Hematopoietic multipotent progenitor cell treated with erythropoietin and hydrocortisone succinate and interleukin-3 and kit ligand, for 17 days (in vitro differentiated cells): ENCODE results near the gene NUBPL.

ENCODE experiments used
- DNase-seq: peaks from one replicate; pipeline ENCODE4 v3.0.0-alpha.2; 2015; ENCODE audit warnings: low spot score

NUBPL gene

GRCh38 chr14:31561155-31561846, at the start of gene NUBPL:
Gene NUBPL, plus strand, starts transcription at chr14:31561404. Its CDS starts 36 bp downstream, at chr14:31561440.
- DNase-seq = peak; percentile 98

- no peak for DNase-seq
Observed at GRCh38 chr14:31527087-31527486, 34.1 kb upstream of the NUBPL start.

GRCh38 chr14:31527546-31527945, 33.7 kb upstream of the NUBPL start:
- DNase-seq = no peak

GRCh38 chr14:31529053-31529452, 32.2 kb upstream of the NUBPL start:
- no peak for DNase-seq

- no peak for DNase-seq
Observed at GRCh38 chr14:31530136-31530535, 31.1 kb upstream of the NUBPL start.

- DNase-seq = no peak
Observed at GRCh38 chr14:31536201-31536960, 24.8 kb upstream of the NUBPL start.

- no peak for DNase-seq
Observed at GRCh38 chr14:31541702-31542101, 19.5 kb upstream of the NUBPL start.

GRCh38 chr14:31543969-31544799, 17.0 kb upstream of the NUBPL start:
- no peak for DNase-seq

- no peak for DNase-seq
Observed at GRCh38 chr14:31544816-31545215, 16.4 kb upstream of the NUBPL start.

GRCh38 chr14:31545328-31545727, 15.9 kb upstream of the NUBPL start:
- no peak for DNase-seq

- DNase-seq = no peak
Observed at GRCh38 chr14:31549817-31550216, 11.4 kb upstream of the NUBPL start.

- no peak for DNase-seq
Observed at GRCh38 chr14:31550589-31550988, 10.6 kb upstream of the NUBPL start.

GRCh38 chr14:31556191-31556590, 5.0 kb upstream of the NUBPL start:
- DNase-seq = no peak

- no peak for DNase-seq
Observed at GRCh38 chr14:31559939-31560338, 1.3 kb upstream of the NUBPL start.

- no peak for DNase-seq
Observed at GRCh38 chr14:31560759-31561154, 447 bp upstream of the NUBPL start.

GRCh38 chr14:31564194-31564593, 3.0 kb downstream of the NUBPL start:
- DNase-seq = no peak

- DNase-seq = no peak
Observed at GRCh38 chr14:31566456-31566855, 5.3 kb downstream of the NUBPL start.

- no peak for DNase-seq
Observed at GRCh38 chr14:31567655-31568054, 6.5 kb downstream of the NUBPL start.

- DNase-seq = no peak
Observed at GRCh38 chr14:31568161-31568560, 7.0 kb downstream of the NUBPL start.

GRCh38 chr14:31568671-31569070, 7.5 kb downstream of the NUBPL start:
- no peak for DNase-seq

GRCh38 chr14:31572955-31573354, 11.8 kb downstream of the NUBPL start:
- no peak for DNase-seq

GRCh38 chr14:31576949-31577348, 15.7 kb downstream of the NUBPL start:
- DNase-seq = no peak

- DNase-seq = no peak
Observed at GRCh38 chr14:31578266-31578665, 17.1 kb downstream of the NUBPL start.
